ENCODE results near the gene KDM3B. TPM values are rescaled to one million over a fixed set of nuclear protein-coding genes. Genes with fewer than 3 reads are reported as not detected.

The KDM3B gene
- total and polyA plus RNA-seq, 9 of the 15 experiments (the other 6 are each of a cell fraction or from before 2014, with no cell fraction given): 13.8 to 62.8 (median 41.9) TPM

GRCh38 chr5:138337685-138338410 is 14.6 kb upstream of the KDM3B start, which contains the start of gene FAM53C (continued):
- TF ChIP-seq, protein P1, sequence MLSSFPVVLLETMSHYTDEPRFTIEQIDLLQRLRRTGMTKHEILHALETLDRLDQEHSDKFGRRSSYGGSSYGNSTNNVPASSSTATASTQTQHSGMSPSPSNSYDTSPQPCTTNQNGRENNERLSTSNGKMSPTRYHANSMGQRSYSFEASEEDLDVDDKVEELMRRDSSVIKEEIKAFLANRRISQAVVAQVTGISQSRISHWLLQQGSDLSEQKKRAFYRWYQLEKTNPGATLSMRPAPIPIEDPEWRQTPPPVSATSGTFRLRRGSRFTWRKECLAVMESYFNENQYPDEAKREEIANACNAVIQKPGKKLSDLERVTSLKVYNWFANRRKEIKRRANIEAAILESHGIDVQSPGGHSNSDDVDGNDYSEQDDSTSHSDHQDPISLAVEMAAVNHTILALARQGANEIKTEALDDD (IDR thresholded peaks at IDR 0.05): no peak
- peak; percentile 98 to 99 for TF ChIP-seq FOXA3 (CRISPR knock-in tag; conservative IDR thresholded peaks at IDR 0.05 in 1 of 2, IDR thresholded peaks at IDR 0.05 in 1 of 2)
- no peak for TF ChIP-seq ZNF561 (CRISPR knock-in tag; conservative IDR thresholded peaks at IDR 0.05)
- TF ChIP-seq CREB3L1 (IDR thresholded peaks at IDR 0.05; ENCODE audit: borderline replicate concordance, low read depth): peak; percentile 89
- no peak for TF ChIP-seq NFIX (CRISPR knock-in tag; IDR thresholded peaks at IDR 0.05; ENCODE audit: low read depth)
- TF ChIP-seq NFATC3 (IDR thresholded peaks at IDR 0.05): no peak
- TF ChIP-seq ZNF639 (CRISPR knock-in tag; conservative IDR thresholded peaks at IDR 0.05 in 1 of 2, IDR thresholded peaks at IDR 0.05 in 1 of 2): no peak
- no peak for TF ChIP-seq ZNF239 (CRISPR knock-in tag; IDR thresholded peaks at IDR 0.05)
- TF ChIP-seq THRAP3 (IDR thresholded peaks at IDR 0.05; ENCODE audit: borderline replicate concordance): no peak
- TF ChIP-seq ZNF707 (CRISPR knock-in tag; conservative IDR thresholded peaks at IDR 0.05): no peak
- TF ChIP-seq PBX2 (CRISPR knock-in tag; IDR thresholded peaks at IDR 0.05; ENCODE audit: low read depth): no peak
- TF ChIP-seq PBX2 (tag; conservative IDR thresholded peaks at IDR 0.05; ENCODE audit: low read depth): no peak; the same call in 1 of the 2 replicates
- no peak for TF ChIP-seq HDAC8 (tag; IDR thresholded peaks at IDR 0.05)
- peak; percentile 45; the same call in 1 of the 2 replicates for TF ChIP-seq ZSCAN32 (CRISPR knock-in tag; IDR thresholded peaks at IDR 0.05)
- TF ChIP-seq PRPF4 (IDR thresholded peaks at IDR 0.05; ENCODE audit: insufficient read depth, low read depth, low read length, poor library complexity, severe bottlenecking): peak; percentile 96
- TF ChIP-seq ZBTB17 (CRISPR knock-in tag; IDR thresholded peaks at IDR 0.05): peak; percentile 86
- TF ChIP-seq GABPB2 (CRISPR knock-in tag; conservative IDR thresholded peaks at IDR 0.05): no peak
- 0 out of 2 replicates have a peak, but pooled peaks have one; percentile 23 for TF ChIP-seq NR1H2 (CRISPR knock-in tag; IDR thresholded peaks at IDR 0.05)
- TF ChIP-seq PHF21A (IDR thresholded peaks at IDR 0.05; ENCODE audit: borderline replicate concordance, low read depth): no peak
- TF ChIP-seq ZNF23 (CRISPR knock-in tag; IDR thresholded peaks at IDR 0.05): no peak
- no peak for TF ChIP-seq GATAD2B (IDR thresholded peaks at IDR 0.05; ENCODE audit: borderline replicate concordance)
- TF ChIP-seq ZNF436 (CRISPR knock-in tag; IDR thresholded peaks at IDR 0.05): 0 out of 2 replicates have a peak, but pooled peaks have one; percentile 14
